Stimulated activated effector memory CD8-positive, alpha-beta T cell treated with anti-CD3 and anti-CD28 coated beads, Interleukin-12 subunit alpha, Interleukin-12 subunit beta, amount 100 ng/mL, for 72 hours (primary cell): ENCODE measurements around the gene MACROD2.
"Not testable (repeated sequence)": the region's sequence is repeated elsewhere in the genome, so short reads cannot be mapped to it uniquely, and the experiment has no call there.

Source experiments
- ATAC-seq: fragments of 150-1000 bp; cut with Tn5 transposase; 2 replicates; pipeline ENCODE4 v1.10.0; 2021
- DNase-seq, 2 donors: peaks; one replicate each; pipeline ENCODE4 v3.0.0; 2021 to 2022; ENCODE audit warnings: low spot score in 2 of 2
- H3K27ac Mint-ChIP-seq: one replicate; pipeline ENCODE4 v1.8.0; 2022; ENCODE audit warnings: mild to moderate bottlenecking, mixed read lengths
- H3K36me3 Mint-ChIP-seq: one replicate; pipeline ENCODE4 v1.8.0; 2022; ENCODE audit warnings: mild to moderate bottlenecking, mixed read lengths
- H3K4me1 Mint-ChIP-seq: one replicate; pipeline ENCODE4 v1.8.0; 2022; ENCODE audit warnings: mixed read lengths
- H3K4me3 Mint-ChIP-seq: one replicate; pipeline ENCODE4 v1.8.0; 2022; ENCODE audit warnings: mild to moderate bottlenecking, mixed read lengths
- H3K9me3 Mint-ChIP-seq: one replicate; pipeline ENCODE4 v1.8.0; 2022; ENCODE audit warnings: mixed read lengths

MACROD2 gene

DNA sequence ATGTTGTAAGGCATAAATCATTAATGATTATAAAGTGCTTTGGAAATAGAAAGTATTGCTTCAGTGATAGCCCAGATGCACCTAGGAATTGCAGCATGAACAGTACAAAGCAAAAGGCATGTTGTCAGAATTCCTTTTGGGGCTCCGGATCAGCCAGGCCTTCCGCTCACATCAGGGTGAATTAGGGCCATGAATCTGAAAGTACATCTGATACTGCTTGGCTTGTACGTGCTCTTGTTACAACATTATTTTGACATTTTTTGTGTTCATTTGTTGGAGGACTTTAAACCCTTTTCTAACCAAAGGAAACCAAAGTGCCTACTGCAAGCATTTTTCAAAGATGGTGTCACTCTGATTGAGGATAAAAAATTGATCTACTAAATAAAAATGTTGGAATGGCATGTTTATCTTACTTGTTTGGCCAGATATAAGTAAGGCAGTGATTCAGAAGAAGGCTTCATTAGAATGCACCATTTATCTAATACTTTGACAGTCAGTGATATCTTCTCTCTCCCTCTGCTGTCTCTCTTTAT, 1347.7 kb downstream of the MACROD2 start:
- Mint-ChIP-seq H3K4me3 (no peak overlapping the region), H3K36me3 (no peaks in the 10 kb centered on the region), H3K4me1 (no peaks in the 10 kb centered on the region), H3K9me3 (peaks cover 14% of the 10 kb centered on the region), H3K27ac (no peak overlapping the region)
- ATAC-seq, result no peak
- no peak for DNase-seq

DNA sequence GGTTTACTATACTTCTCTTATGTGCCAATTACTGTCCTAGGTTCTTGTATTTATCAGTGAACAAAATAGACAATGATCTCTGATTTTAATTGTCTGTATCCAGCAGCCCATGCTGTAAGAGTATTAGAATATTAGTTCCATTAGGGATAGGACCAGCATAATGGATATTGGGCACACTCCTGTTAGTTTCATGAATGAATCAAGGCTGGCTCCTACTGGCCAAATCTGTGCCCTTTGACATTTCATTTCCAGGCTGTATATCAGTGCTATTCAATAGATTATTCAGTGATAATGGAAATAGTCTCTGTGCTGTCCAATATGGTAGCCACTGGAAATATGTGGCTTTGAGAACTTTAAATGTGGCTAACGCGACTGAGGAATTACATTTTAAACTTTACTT, 1350.0 kb downstream of the MACROD2 start:
- DNase-seq (no peak), ATAC-seq (no peak)
- peaks cover 16% of the 10 kb centered on the region for H3K9me3 Mint-ChIP-seq
- H3K27ac Mint-ChIP-seq, result no peak overlapping the region
- no peak overlapping the region for H3K4me3 Mint-ChIP-seq
- no peaks in the 10 kb centered on the region for H3K36me3 Mint-ChIP-seq
- H3K4me1 Mint-ChIP-seq, result no peaks in the 10 kb centered on the region

DNA sequence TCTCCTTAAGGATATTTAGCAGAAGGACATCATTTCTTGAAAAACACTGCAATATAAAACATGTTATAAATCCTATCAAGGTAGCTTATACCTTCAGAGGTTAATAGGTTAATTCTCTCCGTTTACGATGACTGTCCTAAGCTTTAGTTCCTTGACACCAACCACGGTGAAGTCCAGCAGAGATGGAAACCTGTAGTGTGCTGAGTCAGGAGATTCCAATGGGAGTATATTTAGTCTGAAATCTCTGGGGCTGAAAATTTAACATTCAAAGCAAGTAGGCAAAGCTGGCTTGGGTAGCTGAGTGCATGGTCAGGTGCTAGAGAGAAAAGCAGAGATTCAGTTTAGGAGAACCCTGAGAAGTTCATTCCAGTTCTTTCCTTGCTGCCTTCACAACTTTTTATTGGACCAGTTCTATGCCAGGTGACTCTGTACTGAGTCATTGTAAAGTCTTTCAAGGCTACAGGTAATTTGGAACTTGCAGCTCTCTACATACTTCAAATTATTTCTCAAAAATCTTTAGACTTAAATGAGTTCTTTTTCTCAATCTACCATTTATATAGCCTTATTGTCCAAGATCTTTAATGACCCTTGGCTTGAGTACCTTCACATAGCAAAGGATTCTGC, 1351.5 kb downstream of the MACROD2 start:
- Mint-ChIP-seq H3K4me1 (no peaks in the 10 kb centered on the region), H3K27ac (no peak overlapping the region), H3K36me3 (no peaks in the 10 kb centered on the region), H3K9me3 (peaks cover 16% of the 10 kb centered on the region), H3K4me3 (no peak overlapping the region)
- DNase-seq, result no peak
- ATAC-seq, result no peak

DNA sequence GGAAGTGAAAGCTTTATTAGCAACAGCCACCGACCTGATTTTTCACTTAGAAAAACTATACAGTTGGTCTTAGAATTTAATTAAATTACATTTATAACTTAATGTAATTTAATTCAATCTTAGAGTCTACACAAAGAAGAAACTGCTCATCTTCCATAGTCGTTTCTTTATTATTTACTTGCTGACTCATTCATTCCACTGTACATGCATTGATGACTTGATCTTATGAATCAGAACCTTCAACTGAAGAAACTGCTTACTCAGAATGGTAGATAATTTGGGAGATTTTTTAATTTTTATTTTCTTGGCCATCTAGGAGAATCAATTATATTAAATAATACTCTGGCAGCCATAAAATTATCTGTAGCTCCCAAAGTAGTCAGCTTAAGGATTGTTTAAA, 1363.7 kb downstream of the MACROD2 start:
- no peaks in the 10 kb centered on the region for H3K4me1 Mint-ChIP-seq
- ATAC-seq, result no peak
- DNase-seq, result no peak
- H3K27ac Mint-ChIP-seq, result no peak overlapping the region
- H3K36me3 Mint-ChIP-seq, result no peaks in the 10 kb centered on the region
- H3K4me3 Mint-ChIP-seq, result no peak overlapping the region
- H3K9me3 Mint-ChIP-seq, result peaks cover 3% of the 10 kb centered on the region

DNA sequence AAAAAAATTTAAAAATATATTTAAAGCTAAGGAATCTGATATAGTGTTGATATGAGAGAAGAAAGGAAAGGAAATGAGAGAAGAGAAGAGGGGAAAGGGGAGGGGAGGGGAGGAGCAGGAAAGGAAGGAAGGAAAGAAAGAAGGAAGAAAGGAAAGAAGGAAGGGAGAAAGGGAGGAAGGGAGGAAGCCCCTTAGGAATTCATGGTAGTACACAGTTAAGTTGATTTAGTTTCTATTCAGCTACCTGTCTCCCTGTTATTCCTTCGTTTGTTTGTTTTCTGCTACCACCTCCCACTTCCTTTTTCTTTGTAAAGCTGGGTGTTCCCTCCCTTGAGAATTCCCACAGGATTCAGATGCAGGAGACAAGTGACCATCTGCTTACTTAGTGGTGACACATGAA, 1367.5 kb downstream of the MACROD2 start:
- Mint-ChIP-seq H3K36me3 (no peaks in the 10 kb centered on the region), H3K9me3 (peaks cover 12% of the 10 kb centered on the region), H3K4me1 (no peaks in the 10 kb centered on the region), H3K27ac (no peak overlapping the region), H3K4me3 (no peak overlapping the region)
- DNase-seq (no peak), ATAC-seq (no peak)

DNA sequence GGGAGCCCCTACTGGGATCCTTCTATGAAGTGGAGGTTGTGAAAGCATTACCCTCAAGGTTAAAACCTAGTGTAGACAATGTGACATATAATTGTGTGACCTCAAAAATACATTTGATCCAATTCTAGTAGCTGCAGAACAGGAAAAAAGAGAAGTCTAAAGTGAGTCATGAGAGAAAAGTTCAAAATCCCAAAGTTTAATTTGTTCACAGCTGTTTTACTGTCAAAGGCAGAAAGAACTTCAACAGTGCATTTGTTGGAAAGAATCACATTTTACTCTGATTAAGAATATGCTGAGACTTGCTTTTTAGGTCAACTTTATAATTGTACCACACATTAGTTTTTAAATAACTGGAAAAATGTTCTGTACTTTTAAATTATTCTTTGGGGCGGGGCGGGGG, 1369.5 kb downstream of the MACROD2 start:
- Mint-ChIP-seq H3K4me1 (no peaks in the 10 kb centered on the region), H3K27ac (no peak overlapping the region), H3K9me3 (peaks cover 12% of the 10 kb centered on the region), H3K4me3 (no peak overlapping the region), H3K36me3 (no peaks in the 10 kb centered on the region)
- DNase-seq (no peak), ATAC-seq (no peak)

DNA sequence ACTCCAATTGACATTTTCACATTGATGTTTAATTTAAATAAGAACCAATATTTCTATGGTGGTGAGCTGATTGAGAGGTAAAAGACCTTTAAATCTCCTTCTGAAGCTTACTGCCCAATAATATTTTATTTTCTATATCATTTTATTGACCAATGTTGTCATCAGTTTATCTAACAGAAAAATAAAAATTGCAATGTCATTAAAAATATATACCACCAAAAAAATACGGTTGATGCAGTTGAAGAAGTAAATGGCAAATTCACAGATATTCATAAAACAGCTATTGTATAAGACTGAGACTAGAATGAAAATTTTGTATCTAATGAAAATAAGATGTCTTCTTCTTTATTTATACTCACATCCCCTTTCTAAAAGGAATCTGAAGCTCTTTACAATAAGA, 1375.1 kb downstream of the MACROD2 start:
- no peak for ATAC-seq
- no peak for DNase-seq
- H3K36me3 Mint-ChIP-seq, result no peaks in the 10 kb centered on the region

DNA sequence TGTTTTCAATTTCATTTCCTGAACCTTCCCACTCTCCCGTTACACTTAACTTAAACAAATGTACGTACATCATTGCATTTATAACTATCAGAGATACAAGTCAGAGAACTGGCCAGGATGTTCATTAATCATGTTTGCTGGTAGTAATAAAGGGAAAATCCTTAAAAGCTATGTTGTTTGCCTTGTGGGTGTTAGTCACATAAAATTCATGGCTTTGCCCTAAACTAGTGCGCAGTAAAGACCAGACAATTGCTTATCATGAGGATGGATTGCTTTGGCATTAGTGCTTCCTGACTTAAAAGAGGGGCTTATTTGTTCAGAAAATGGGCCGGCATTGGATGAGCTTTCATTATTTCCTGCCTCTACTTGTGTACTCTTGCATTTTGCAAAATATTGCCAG, 1379.4 kb downstream of the MACROD2 start:
- Mint-ChIP-seq H3K9me3 (peaks cover 12% of the 10 kb centered on the region), H3K4me3 (no peak overlapping the region), H3K36me3 (no peaks in the 10 kb centered on the region), H3K27ac (no peak overlapping the region), H3K4me1 (no peaks in the 10 kb centered on the region)
- no peak for DNase-seq
- ATAC-seq, result no peak

More for the DNA sequence above, 1375.1 kb downstream of the MACROD2 start:
- H3K4me1 Mint-ChIP-seq, result no peaks in the 10 kb centered on the region
- peaks cover 7% of the 10 kb centered on the region for H3K9me3 Mint-ChIP-seq
- no peak overlapping the region for H3K27ac Mint-ChIP-seq
- H3K4me3 Mint-ChIP-seq, result no peak overlapping the region

DNA sequence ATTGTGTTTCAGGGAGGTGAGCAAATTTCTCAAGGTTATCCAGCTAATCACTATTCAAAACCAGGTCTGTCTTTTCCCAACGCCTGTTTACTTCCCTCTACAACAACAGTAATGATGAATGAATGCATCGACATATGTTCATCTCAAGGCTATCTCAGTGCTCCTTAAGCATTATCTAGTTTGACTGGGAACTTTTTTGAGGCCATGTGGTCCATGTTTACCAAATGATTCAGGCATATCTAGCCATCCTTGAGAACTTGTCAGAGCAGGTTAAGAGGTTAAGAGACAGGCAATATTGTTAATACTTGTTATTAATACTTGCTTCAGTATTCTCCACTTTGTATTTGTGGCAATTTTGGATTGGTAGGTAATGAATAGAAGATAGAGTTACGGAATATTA, 1380.5 kb downstream of the MACROD2 start:
- no peak overlapping the region for H3K4me3 Mint-ChIP-seq
- H3K4me1 Mint-ChIP-seq, result no peaks in the 10 kb centered on the region
- no peak for ATAC-seq
- no peak overlapping the region for H3K27ac Mint-ChIP-seq
- peaks cover 16% of the 10 kb centered on the region for H3K9me3 Mint-ChIP-seq
- DNase-seq, result no peak
- no peaks in the 10 kb centered on the region for H3K36me3 Mint-ChIP-seq

DNA sequence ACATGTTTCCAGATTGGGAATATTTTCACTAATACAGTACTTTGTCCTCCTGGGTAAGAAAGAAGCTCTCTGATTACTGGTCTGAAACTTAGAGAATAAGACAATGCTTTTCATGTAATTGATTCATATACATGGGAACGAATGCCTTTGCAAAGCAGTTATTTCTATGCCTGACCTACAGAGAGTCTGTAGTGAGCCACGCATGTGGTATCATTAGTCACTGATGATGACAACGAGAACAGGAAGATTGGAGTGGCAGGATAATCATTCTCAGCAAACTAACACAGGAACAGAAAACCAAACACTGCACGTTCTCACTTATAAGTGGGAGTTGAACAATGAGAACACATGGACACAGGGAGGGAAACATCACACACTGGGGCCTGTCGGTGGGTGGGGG, 1382.3 kb downstream of the MACROD2 start:
- DNase-seq, H3K4me3 Mint-ChIP-seq, H3K27ac Mint-ChIP-seq, H3K4me1 Mint-ChIP-seq, ATAC-seq, H3K36me3 Mint-ChIP-seq: not testable (repeated sequence)
- peaks cover 17% of the 10 kb centered on the region for H3K9me3 Mint-ChIP-seq

DNA sequence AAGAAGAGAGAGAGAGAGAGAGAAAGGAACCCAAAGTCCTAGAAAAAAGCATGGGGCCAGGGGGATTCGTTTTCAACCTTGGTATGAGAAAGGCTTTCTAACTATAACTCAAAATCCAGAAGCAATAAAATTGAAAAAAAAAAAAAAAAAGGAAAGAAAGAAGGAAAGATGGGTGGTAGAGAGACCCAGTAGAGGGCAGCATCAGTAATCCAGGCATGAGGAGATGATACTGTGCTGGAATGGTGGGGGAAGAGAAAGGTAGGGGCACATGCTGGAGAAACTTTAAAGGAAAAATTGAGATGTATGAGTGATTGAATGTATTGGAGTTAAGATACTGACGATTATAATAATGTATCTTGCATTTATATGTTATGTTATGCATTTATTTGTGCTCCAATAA, 1382.8 kb downstream of the MACROD2 start:
- no peak overlapping the region for H3K4me3 Mint-ChIP-seq
- ATAC-seq (no peak), DNase-seq (no peak)
- H3K4me1 Mint-ChIP-seq, result no peaks in the 10 kb centered on the region
- H3K27ac Mint-ChIP-seq, result no peak overlapping the region
- peaks cover 18% of the 10 kb centered on the region for H3K9me3 Mint-ChIP-seq
- H3K36me3 Mint-ChIP-seq, result no peaks in the 10 kb centered on the region

DNA sequence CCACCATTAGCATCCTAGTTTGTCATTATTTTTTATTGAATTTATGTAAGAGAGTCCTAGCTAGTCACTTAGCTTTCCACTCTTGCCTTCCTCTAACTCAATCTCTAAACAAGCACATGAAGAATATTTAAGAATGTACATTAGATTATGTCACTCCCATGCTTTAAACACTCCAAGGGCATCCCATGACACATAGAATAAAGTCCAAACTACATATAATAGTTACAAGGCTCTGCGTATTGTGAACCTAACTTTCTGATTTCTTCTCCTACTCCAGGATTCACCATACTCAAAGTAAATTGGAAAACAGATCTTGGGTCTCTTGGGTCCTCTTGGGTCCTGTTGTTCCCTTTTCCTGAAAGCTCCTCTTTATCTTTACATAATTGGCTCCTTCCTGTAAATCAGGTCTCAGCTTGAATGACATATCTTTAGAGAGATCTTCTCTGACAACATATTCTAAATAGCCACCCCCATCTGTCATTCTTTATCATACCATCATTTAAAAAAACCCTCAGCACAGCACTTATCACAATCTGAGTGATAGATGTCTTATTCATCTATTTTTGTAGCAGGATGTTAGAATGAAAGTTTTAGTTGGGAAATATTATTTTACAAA, 1384.5 kb downstream of the MACROD2 start:
- ATAC-seq, result no peak
- no peaks in the 10 kb centered on the region for H3K36me3 Mint-ChIP-seq
- H3K9me3 Mint-ChIP-seq, result peaks cover 14% of the 10 kb centered on the region
- no peaks in the 10 kb centered on the region for H3K4me1 Mint-ChIP-seq
- H3K27ac Mint-ChIP-seq, result no peak overlapping the region
- DNase-seq, result no peak
- no peak overlapping the region for H3K4me3 Mint-ChIP-seq

DNA sequence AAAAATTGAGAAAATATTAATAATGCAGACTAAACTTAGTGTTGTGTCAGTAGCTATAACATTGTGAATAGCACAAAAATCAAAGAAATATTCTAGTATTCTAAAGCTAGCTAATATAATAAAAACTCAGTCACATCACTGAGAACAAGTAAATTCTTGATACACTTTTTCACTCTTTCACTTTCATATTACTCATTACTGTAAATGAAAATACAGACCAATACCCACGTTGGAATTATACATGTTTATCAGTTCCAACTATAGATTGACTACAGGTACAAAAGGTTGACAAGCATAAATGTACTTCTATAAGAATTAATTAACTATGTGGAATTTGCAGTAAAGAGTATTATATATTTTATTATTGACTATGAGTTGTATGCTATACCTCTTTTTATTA, 1385.5 kb downstream of the MACROD2 start:
- no peak for ATAC-seq
- Mint-ChIP-seq H3K27ac (no peak overlapping the region), H3K9me3 (peaks cover 16% of the 10 kb centered on the region), H3K4me1 (no peaks in the 10 kb centered on the region), H3K36me3 (no peaks in the 10 kb centered on the region), H3K4me3 (no peak overlapping the region)
- DNase-seq, result no peak

DNA sequence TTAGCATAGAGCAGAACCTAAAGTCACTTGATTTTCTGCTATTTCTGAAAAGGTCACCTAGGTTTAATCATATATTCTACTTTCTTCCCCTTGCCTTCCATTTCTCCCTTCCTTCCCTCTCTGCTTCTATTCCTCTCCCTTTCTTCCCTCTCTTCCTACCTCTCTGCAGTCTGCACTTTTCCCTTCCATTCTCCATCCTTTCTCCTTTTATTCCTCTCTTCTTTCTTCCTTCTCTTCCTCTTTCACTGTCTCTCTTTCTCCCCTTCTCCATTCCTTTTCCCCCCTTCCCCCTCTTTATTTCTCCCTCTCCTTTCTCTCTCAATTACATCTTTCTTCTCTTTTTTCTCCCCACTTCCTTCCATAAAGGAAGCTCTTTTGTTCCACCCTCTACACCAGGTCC, 1391.9 kb downstream of the MACROD2 start:
- ATAC-seq (no peak), DNase-seq (no peak)
- H3K36me3 Mint-ChIP-seq, result no peaks in the 10 kb centered on the region
- no peaks in the 10 kb centered on the region for H3K4me1 Mint-ChIP-seq
- peaks cover 20% of the 10 kb centered on the region for H3K9me3 Mint-ChIP-seq
- no peak overlapping the region for H3K27ac Mint-ChIP-seq
- no peak overlapping the region for H3K4me3 Mint-ChIP-seq

DNA sequence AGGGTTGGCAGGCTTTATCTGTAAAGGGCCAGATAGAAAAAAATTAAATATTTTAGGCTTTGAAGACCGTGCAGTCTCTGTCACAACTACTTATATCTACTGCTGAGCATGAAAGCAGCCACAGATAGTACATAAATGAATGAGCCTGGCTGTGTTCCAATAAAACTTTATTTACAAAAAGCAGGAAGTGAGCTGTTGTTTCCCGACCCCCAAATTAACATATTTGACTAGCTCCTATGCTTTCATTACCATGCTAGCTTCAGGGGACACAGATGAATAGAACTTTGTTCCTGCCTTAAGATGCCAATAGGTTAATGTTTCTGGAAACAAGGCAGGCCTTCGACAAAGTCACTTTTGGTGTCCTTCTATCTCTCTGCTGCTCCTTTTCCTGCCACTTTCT, 1400.1 kb downstream of the MACROD2 start:
- no peak overlapping the region for H3K27ac Mint-ChIP-seq

DNA sequence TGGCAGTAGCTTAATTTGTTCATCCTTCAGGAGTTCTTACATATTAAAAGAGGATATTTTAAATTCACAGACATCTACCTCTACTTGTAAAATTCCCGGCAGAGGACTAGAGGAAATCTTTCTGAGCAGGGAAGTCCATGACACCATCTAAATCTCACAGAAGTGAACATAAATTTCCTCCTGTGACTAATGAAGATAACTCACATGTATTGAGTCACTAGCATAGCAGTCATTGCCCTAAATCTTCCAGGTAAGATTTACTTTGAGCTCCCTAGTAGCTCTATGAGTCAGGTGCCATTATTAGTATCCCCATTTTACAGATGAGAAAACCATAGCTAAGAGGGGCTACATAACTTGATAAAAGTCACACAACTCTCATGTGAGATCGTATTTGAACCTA, 1400.7 kb downstream of the MACROD2 start:
- Mint-ChIP-seq H3K4me3 (no peak overlapping the region), H3K4me1 (no peaks in the 10 kb centered on the region), H3K36me3 (no peaks in the 10 kb centered on the region), H3K9me3 (peaks cover 14% of the 10 kb centered on the region), H3K27ac (no peak overlapping the region)
- DNase-seq, result no peak
- no peak for ATAC-seq

More for the DNA sequence above, 1400.1 kb downstream of the MACROD2 start:
- no peak overlapping the region for H3K4me3 Mint-ChIP-seq
- no peak for ATAC-seq
- H3K36me3 Mint-ChIP-seq, result no peaks in the 10 kb centered on the region
- DNase-seq, result no peak
- peaks cover 11% of the 10 kb centered on the region for H3K9me3 Mint-ChIP-seq
- no peaks in the 10 kb centered on the region for H3K4me1 Mint-ChIP-seq
